Measurements from ENCODE around the gene CDKL5.
"Not testable (repeated sequence)": the region's sequence is repeated elsewhere in the genome, so short reads cannot be mapped to it uniquely, and the experiment has no call there.

The CDKL5 gene

GRCh38 chrX:18578546-18578945, 153.1 kb downstream of the CDKL5 start:
- no peak for DNase-seq

- DNase-seq: no peak
These were observed 154.1 kb downstream of the CDKL5 start for GRCh38 chrX:18579495-18579894.

- DNase-seq: no peak
These were observed 157.6 kb downstream of the CDKL5 start for GRCh38 chrX:18582910-18583493.

- not testable (repeated sequence) for DNase-seq
These were observed 163.9 kb downstream of the CDKL5 start for GRCh38 chrX:18589292-18589691.

- DNase-seq: no peak
These were observed 166.4 kb downstream of the CDKL5 start for GRCh38 chrX:18591834-18592233.

GRCh38 chrX:18594079-18594478, 168.7 kb downstream of the CDKL5 start:
- no peak for DNase-seq

- no peak for DNase-seq
These were observed 170.7 kb downstream of the CDKL5 start for GRCh38 chrX:18596096-18596495.

GRCh38 chrX:18598413-18598812, 173.0 kb downstream of the CDKL5 start:
- no peak for DNase-seq

GRCh38 chrX:18607966-18608365, 182.6 kb downstream of the CDKL5 start:
- no peak for DNase-seq

GRCh38 chrX:18613930-18614639, 188.7 kb downstream of the CDKL5 start:
- DNase-seq: no peak

GRCh38 chrX:18616688-18617406, 191.4 kb downstream of the CDKL5 start:
- no peak for DNase-seq

- no peak for DNase-seq
These were observed 192.0 kb downstream of the CDKL5 start for GRCh38 chrX:18617407-18617750.

- DNase-seq: no peak
These were observed 193.9 kb downstream of the CDKL5 start for GRCh38 chrX:18619288-18619687.

GRCh38 chrX:18620349-18620748, 194.9 kb downstream of the CDKL5 start:
- DNase-seq: no peak

- DNase-seq: no peak
These were observed 199.2 kb downstream of the CDKL5 start for GRCh38 chrX:18624599-18624998.

- DNase-seq: no peak
These were observed 205.5 kb downstream of the CDKL5 start for GRCh38 chrX:18630934-18631333.

GRCh38 chrX:18638398-18638797, 213.0 kb downstream of the CDKL5 start:
- no peak for DNase-seq

GRCh38 chrX:18639280-18639679, 213.9 kb downstream of the CDKL5 start:
- DNase-seq: no peak

GRCh38 chrX:18640686-18641085, 215.3 kb downstream of the CDKL5 start:
- DNase-seq: no peak

- DNase-seq: no peak
These were observed 217.8 kb downstream of the CDKL5 start for GRCh38 chrX:18643243-18643642.

GRCh38 chrX:18643853-18644252, 218.4 kb downstream of the CDKL5 start:
- no peak for DNase-seq

GRCh38 chrX:18647621-18648020, 222.2 kb downstream of the CDKL5 start:
- DNase-seq: no peak

- DNase-seq: no peak
These were observed 224.1 kb downstream of the CDKL5 start for GRCh38 chrX:18649498-18649951.

GRCh38 chrX:18650662-18651061, 225.3 kb downstream of the CDKL5 start:
- no peak for DNase-seq
